GM12892 (cell line): Measurements from ENCODE around the gene ZNF454.

Experiments
- POLR2A ChIP-seq: IDR thresholded peaks from 2 replicates; pipeline ENCODE4 v1.6.1; 2011; ENCODE audit warnings: low read depth, low read length, control low read depth
- POLR2AphosphoS5 ChIP-seq: IDR thresholded peaks from 2 replicates; pipeline ENCODE4 v1.6.1; 2011; ENCODE audit warnings: low read depth, low read length, control low read depth
- TAF1 ChIP-seq: IDR thresholded peaks from 2 replicates; pipeline ENCODE4 v1.6.1; 2011; ENCODE audit warnings: low read depth, mild to moderate bottlenecking, control low read depth, low read length, borderline replicate concordance

GRCh38 chr5:178998441-178998840, 57.4 kb downstream of the ZNF454 start:
- TF ChIP-seq POLR2AphosphoS5 = no peak
- no peak for TF ChIP-seq POLR2A
- no peak for TF ChIP-seq TAF1
